AG10803 (cell line): ENCODE results near the gene KRT17.
A peak's percentile ranks its signal among the peaks of the same experiment; 100 is the strongest.
"Not testable (repeated sequence)": the region's sequence is repeated elsewhere in the genome, so short reads cannot be mapped to it uniquely, and the experiment has no call there.

Experiments used
- DNase-seq: peaks from one replicate; pipeline ENCODE4 v3.0.0; 2010; ENCODE audit warnings: low read depth
- H3K4me3 ChIP-seq: 2 replicates; pipeline ENCODE4 v1.5.1; 2011; ENCODE audit warnings: mild to moderate bottlenecking, low read length, control low read depth
- TF ChIP-seq, protein P1 (sequence below): conservative IDR thresholded peaks from 2 replicates; pipeline ENCODE4 v1.5.1; 2011; ENCODE audit warnings: mild to moderate bottlenecking, low read length, control low read depth, inconsistent platforms

Gene KRT17

DNA sequence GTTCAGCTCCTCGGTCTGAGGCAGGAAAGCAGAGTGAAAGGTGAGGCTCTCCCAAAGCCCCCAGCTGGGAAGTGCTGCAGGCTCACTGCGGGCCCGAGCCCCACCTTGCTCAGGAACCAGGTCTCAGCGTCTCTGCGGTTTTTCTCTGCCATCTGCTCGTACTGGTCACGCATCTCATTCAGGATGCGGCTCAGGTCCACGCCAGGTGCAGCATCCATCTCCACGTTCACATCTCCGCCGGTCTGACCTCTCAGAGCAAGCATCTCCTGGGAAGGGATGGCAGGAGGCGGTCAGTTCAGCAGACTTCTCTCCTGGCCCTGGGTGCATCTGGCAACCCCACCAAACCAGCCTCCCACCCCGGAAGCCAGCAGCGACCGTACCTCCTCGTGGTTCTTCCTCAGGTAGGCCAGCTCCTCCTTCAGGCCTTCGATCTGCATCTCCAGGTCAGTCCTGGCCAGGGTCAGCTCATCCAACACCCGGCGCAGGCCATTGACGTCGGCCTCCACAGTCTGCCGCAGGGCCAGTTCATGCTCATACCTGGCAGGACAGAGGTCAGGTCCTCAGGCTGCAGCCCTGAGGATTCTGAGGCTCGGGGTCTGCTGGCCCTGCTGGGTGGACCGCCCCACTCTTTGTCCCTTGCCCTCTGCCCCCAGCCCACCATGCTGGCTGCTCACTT lies 13.3 kb downstream of the KRT17 start:
- H3K4me3 ChIP-seq = no peak overlapping the region
- TF ChIP-seq, protein P1, sequence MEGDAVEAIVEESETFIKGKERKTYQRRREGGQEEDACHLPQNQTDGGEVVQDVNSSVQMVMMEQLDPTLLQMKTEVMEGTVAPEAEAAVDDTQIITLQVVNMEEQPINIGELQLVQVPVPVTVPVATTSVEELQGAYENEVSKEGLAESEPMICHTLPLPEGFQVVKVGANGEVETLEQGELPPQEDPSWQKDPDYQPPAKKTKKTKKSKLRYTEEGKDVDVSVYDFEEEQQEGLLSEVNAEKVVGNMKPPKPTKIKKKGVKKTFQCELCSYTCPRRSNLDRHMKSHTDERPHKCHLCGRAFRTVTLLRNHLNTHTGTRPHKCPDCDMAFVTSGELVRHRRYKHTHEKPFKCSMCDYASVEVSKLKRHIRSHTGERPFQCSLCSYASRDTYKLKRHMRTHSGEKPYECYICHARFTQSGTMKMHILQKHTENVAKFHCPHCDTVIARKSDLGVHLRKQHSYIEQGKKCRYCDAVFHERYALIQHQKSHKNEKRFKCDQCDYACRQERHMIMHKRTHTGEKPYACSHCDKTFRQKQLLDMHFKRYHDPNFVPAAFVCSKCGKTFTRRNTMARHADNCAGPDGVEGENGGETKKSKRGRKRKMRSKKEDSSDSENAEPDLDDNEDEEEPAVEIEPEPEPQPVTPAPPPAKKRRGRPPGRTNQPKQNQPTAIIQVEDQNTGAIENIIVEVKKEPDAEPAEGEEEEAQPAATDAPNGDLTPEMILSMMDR = no peak
- no peak for DNase-seq

DNA sequence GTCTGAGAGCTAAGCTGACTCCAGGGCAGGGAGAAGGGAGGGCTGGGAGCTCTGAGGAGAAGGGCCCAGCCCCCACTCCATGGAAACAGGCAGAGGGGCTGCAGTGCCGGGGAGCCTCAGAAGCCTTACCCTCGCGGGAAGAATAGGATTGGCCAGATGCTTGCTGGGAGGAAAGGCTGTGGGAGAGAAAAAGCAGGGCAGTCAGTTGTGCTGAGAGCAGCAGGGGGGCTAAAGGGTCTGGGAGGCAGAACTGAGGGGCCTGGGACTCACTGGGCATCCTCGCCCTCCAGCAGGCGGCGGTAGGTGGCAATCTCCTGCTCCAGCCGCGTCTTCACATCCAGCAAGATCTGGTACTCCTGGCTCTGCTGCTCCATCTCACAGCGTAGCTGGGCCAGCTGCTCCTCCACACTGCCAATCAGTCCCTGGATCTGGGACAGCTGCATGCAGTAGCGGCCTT lies 14.3 kb downstream of the KRT17 start:
- not testable (repeated sequence) for DNase-seq, H3K4me3 ChIP-seq
- TF ChIP-seq, protein P1 = peak; percentile 25

DNA sequence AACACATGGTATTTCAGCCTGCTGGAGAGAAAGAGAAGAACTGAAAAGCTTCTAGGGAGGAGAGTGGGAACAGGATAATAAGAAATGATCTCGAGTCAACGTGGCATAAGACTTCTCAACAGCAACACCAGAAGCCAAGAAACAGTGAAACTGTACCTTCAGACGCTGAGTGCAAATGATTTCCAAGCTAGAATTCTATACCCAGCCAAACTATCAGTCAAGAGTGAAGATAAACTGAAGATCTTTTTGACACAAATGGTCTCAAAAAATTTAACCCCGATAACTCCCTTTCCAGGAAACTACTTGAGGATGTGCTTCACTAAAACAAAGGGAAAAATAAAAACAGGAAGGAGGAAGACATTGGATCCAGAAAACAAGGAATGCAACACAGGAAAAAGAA lies 17.4 kb downstream of the KRT17 start:
- not testable (repeated sequence) for H3K4me3 ChIP-seq, DNase-seq

DNA sequence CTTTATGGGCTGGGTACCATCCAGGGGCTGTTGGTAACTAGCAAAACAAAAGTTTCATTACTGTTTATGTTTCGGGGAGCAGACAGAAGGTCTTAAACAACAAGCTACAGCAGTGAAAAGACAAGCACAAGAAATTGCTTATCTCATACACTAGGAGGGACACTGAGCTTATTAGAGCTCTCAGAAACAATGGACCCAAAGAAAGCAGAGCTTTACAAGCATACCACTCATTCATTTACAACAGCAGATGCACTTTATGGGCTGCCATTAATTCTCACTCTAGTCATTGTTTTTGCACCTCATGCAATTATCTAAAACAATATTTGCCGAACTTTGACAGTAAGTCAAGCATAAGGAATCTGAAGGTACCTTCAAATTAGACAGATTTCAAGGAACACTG lies 21.9 kb downstream of the KRT17 start:
- TF ChIP-seq, protein P1 = no peak
- no peak overlapping the region for H3K4me3 ChIP-seq
- no peak for DNase-seq

DNA sequence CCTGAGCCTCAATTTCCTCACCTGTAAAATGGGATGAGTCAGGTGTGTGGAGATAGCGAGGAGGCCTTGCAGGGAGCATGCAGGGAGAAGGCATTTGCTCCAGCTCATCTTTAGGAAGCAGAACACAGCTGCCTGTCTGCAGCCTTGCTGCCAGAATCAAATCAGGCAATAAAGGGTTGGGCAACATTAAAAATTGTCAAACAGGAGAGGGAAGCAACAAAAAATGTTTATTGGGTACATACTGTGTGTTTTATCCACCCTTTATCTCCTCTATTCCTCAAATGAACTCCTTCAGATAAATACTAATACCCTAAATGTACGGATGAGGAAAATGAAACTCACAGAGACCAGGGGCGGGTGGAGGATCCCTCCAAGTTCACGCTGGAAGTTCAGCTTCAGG lies 24.1 kb downstream of the KRT17 start:
- no peak overlapping the region for H3K4me3 ChIP-seq
- no peak for DNase-seq
- TF ChIP-seq, protein P1 = no peak

DNA sequence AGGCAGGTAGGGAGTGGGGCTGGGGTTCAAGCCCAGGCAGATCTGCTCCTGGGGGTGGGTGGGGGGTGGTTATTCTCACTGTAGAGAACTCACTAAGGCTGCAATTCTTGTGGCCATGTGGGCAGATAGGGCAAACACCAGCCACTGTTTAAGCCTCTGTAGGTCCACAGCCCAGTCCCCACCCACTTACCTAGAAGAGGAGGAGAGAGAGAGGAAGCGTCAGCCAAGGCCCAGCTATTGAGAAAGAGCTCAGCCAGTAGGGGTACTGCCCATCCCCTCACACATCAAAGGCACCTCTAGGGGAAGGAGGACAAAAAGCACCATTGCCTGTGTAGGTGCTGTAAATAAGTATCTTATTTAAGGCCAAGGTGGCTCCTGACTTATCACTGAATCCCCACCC lies 24.7 kb downstream of the KRT17 start:
- no peak overlapping the region for H3K4me3 ChIP-seq
- TF ChIP-seq, protein P1 = no peak
- DNase-seq = no peak

DNA sequence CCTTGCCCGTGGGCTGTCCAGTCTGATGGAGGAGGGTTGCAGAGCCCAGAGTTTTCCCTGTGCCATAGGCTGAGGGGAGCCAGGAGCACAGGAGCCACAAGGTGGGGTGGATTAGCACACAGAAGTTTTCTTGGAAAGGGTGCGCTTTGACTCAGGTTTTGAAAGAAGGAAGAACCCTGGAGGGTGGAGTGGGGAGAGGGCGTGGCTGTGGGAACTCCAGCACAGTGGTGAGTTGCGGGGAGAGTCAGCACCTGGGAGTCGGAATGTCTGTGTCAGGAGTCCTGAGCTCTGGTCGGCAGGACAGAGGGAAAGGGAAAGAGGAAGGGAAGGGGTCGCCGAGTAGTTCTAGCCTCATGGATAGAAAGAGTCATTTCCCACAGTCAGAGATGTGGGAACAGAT lies 28.8 kb downstream of the KRT17 start:
- no peak overlapping the region for H3K4me3 ChIP-seq
- no peak for DNase-seq
- TF ChIP-seq, protein P1 = no peak
